H1 (cell line): ENCODE measurements around the gene NEB. TPM values are rescaled to one million over a fixed set of nuclear protein-coding genes. Genes with fewer than 3 reads are reported as not detected.

Experiments used
- CTCF ChIA-PET: fragments of 300-600 bp; sonication (Branson Sonifier 250); formaldehyde crosslinking; loops from one replicate; lab custom pipeline; 2021; ENCODE audit not compliant: partially characterized antibody; lab: Charles Lee
- POLR2A ChIA-PET: fragments of 300-600 bp; sonication (Branson Sonifier 250); formaldehyde crosslinking; loops from one replicate; lab custom pipeline; 2021; ENCODE audit warnings: inconsistent platforms; ENCODE audit not compliant: partially characterized antibody; lab: Charles Lee
- DNase-seq, 2 experiments: peaks; one replicate each; pipeline versions ENCODE4 v3.0.0 to v3.0.0-alpha.2; 2010 to 2022; ENCODE audit warnings: low spot score in 2 of 2, low read depth in 1 of 2, mixed read lengths in 1 of 2
- FAIRE-seq: peaks from 2 replicates; lab custom pipeline; 2011; peaks lifted over from hg19 to GRCh38; lab: Jason Lieb, UNC
- H2AFZ ChIP-seq: 2 replicates; pipeline ENCODE4 v1.8.1; 2012; ENCODE audit warnings: low read length, inconsistent platforms
- H2AK5ac ChIP-seq: 2 replicates; pipeline ENCODE4 v1.6.1; 2013; ENCODE audit warnings: low read depth, low read length
- H2BK120ac ChIP-seq: replicated peaks from 2 replicates; pipeline ENCODE3; 2013; ENCODE audit warnings: low read depth, low read length, inconsistent platforms
- H2BK12ac ChIP-seq: 2 replicates; pipeline ENCODE4 v1.6.1; 2013; ENCODE audit warnings: low read depth, low read length
- H2BK15ac ChIP-seq: 2 replicates; pipeline ENCODE4 v1.6.1; 2013; ENCODE audit warnings: low read length
- H2BK20ac ChIP-seq: 2 replicates; pipeline ENCODE4 v1.6.1; 2013; ENCODE audit warnings: low read length
- H2BK5ac ChIP-seq: 2 replicates; pipeline ENCODE4 v1.6.1; 2013; ENCODE audit warnings: low read depth, low read length
- H3K14ac ChIP-seq: 2 replicates; pipeline ENCODE4 v1.6.1; 2013; ENCODE audit warnings: inconsistent platforms; ENCODE audit not compliant: insufficient read length
- H3K18ac ChIP-seq: 2 replicates; pipeline ENCODE4 v1.6.1; 2013; ENCODE audit warnings: low read length; ENCODE audit errors: extremely low read depth
- H3K23ac ChIP-seq: 2 replicates; pipeline ENCODE4 v1.6.1; 2013; ENCODE audit warnings: inconsistent platforms; ENCODE audit not compliant: insufficient read length
- H3K23me2 ChIP-seq: 2 replicates; pipeline ENCODE4 v1.6.1; 2013; ENCODE audit warnings: low read depth, low read length
- H3K27ac ChIP-seq: 2 replicates; pipeline ENCODE4 v1.6.1; 2011; ENCODE audit warnings: low read depth, low read length, inconsistent platforms
- H3K27me3 ChIP-seq, 4 experiments: replicated peaks in 1 of 4; 1 replicate in 1 of 4; 2 replicates in 3 of 4; pipeline versions ENCODE4 v1.6.1 to v1.8.1; 2011 to 2013; ENCODE audit warnings: low read length in 3 of 4, mild to moderate bottlenecking in 3 of 4, inconsistent platforms in 2 of 4, mixed read lengths in 2 of 4, moderate library complexity in 1 of 4; ENCODE audit not compliant: control insufficient read depth in 3 of 4, insufficient read depth in 3 of 4; ENCODE audit errors: extremely low read depth in 1 of 4
- H3K36me3 ChIP-seq, 4 experiments: 2 replicates each; pipeline versions ENCODE4 v1.6.1 to v1.8.1; 2011 to 2013; ENCODE audit warnings: mild to moderate bottlenecking in 4 of 4, low read length in 3 of 4, moderate library complexity in 2 of 4, control low read depth in 1 of 4, inconsistent platforms in 1 of 4; ENCODE audit not compliant: insufficient read depth in 4 of 4, control insufficient read depth in 2 of 4
- H3K4ac ChIP-seq: replicated peaks from 2 replicates; pipeline ENCODE3; 2013; ENCODE audit warnings: low read length, low read depth, mixed read lengths, inconsistent platforms; ENCODE audit not compliant: insufficient read length
- H3K4me1 ChIP-seq, 4 experiments: replicated peaks in 1 of 4; 1 replicate in 1 of 4; 2 replicates in 3 of 4; pipeline versions ENCODE4 v1.6.1 to v1.8.1; 2011 to 2013; ENCODE audit warnings: low read length in 3 of 4, inconsistent platforms in 2 of 4, mixed read lengths in 1 of 4; ENCODE audit not compliant: insufficient read depth in 4 of 4, control insufficient read depth in 3 of 4
- H3K4me2 ChIP-seq, 2 experiments: 2 replicates each; pipeline versions ENCODE4 v1.6.1 to v1.8.1; 2011 to 2013; ENCODE audit warnings: low read depth in 2 of 2, low read length in 2 of 2, control low read depth in 1 of 2, inconsistent platforms in 1 of 2, mild to moderate bottlenecking in 1 of 2; ENCODE audit not compliant: insufficient read depth in 1 of 2
- H3K4me3 ChIP-seq, 4 experiments: fragments of 200-600, 300-600 bp in 1 of 4; sonication (generic), shearing (Covaris generic), sonication (Bioruptor Twin) in 1 of 4; 2 replicates each; pipeline versions ENCODE4 v1.5.1 to v1.8.1; 2011 to 2016; ENCODE audit warnings: low read length in 4 of 4, low read depth in 3 of 4, control low read depth in 2 of 4, inconsistent platforms in 2 of 4, mild to moderate bottlenecking in 2 of 4, mixed read lengths in 1 of 4, moderate library complexity in 1 of 4; ENCODE audit not compliant: insufficient read depth in 2 of 4; ENCODE audit errors: extremely low read depth in 1 of 4
- H3K56ac ChIP-seq: replicated peaks from 2 replicates; pipeline ENCODE3; 2013; ENCODE audit warnings: low read depth, mild to moderate bottlenecking, mixed read lengths, low read length, inconsistent platforms; ENCODE audit not compliant: insufficient read length
- H3K79me1 ChIP-seq: 2 replicates; pipeline ENCODE4 v1.6.1; 2013; ENCODE audit warnings: low read depth, low read length, control low read depth
- H3K79me2 ChIP-seq, 2 experiments: 2 replicates each; pipeline versions ENCODE4 v1.6.1 to v1.8.1; 2012 to 2013; ENCODE audit warnings: low read length in 2 of 2, mild to moderate bottlenecking in 2 of 2, inconsistent platforms in 1 of 2; ENCODE audit not compliant: insufficient read depth in 2 of 2, control insufficient read depth in 1 of 2
- H3K9ac ChIP-seq, 4 experiments: replicated peaks in 1 of 4; 1 replicate in 1 of 4; 2 replicates in 3 of 4; pipeline versions ENCODE4 v1.6.1 to v1.8.1; 2011 to 2013; ENCODE audit warnings: low read depth in 3 of 4, low read length in 3 of 4, control low read depth in 2 of 4, mild to moderate bottlenecking in 2 of 4, moderate library complexity in 2 of 4, inconsistent platforms in 1 of 4; ENCODE audit errors: extremely low read depth in 1 of 4
- H3K9me3 ChIP-seq, 2 experiments: 2 replicates each; pipeline versions ENCODE4 v1.6.1 to v1.8.1; 2012 to 2013; ENCODE audit warnings: mild to moderate bottlenecking in 2 of 2, moderate library complexity in 2 of 2, control low read depth in 1 of 2, inconsistent platforms in 1 of 2, low read depth in 1 of 2, low read length in 1 of 2, mixed read lengths in 1 of 2; ENCODE audit not compliant: insufficient read depth in 2 of 2
- H4K20me1 ChIP-seq, 2 experiments: replicated peaks in 1 of 2; 2 replicates each; pipeline versions ENCODE3 to v1.8.1; 2011 to 2013; ENCODE audit warnings: inconsistent platforms in 2 of 2, low read length in 2 of 2, mild to moderate bottlenecking in 1 of 2; ENCODE audit not compliant: insufficient read depth in 2 of 2, control insufficient read depth in 1 of 2
- H4K5ac ChIP-seq: 2 replicates; pipeline ENCODE4 v1.6.1; 2013; ENCODE audit warnings: low read length, low read depth, mixed read lengths, inconsistent platforms; ENCODE audit not compliant: insufficient read length
- H4K8ac ChIP-seq: 2 replicates; pipeline ENCODE4 v1.8.0; 2013; ENCODE audit warnings: mild to moderate bottlenecking, moderate library complexity, low read length, inconsistent platforms; ENCODE audit not compliant: insufficient read depth; ENCODE audit errors: extremely low read depth
- H4K91ac ChIP-seq: replicated peaks from 2 replicates; pipeline ENCODE3; 2013; ENCODE audit warnings: low read length, mixed read lengths, inconsistent platforms; ENCODE audit not compliant: insufficient read length
- BACH1 ChIP-seq: IDR thresholded peaks from 2 replicates; pipeline ENCODE4 v1.6.1; 2012; ENCODE audit warnings: low read length, improper control_type of control experiment
- CHD2 ChIP-seq: IDR thresholded peaks from 2 replicates; pipeline ENCODE4 v1.6.1; 2012; ENCODE audit warnings: low read length, improper control_type of control experiment
- GABPA ChIP-seq: IDR thresholded peaks from 2 replicates; pipeline ENCODE4 v1.6.1; 2011; ENCODE audit warnings: mild to moderate bottlenecking, low read length, moderate library complexity, borderline replicate concordance; ENCODE audit not compliant: insufficient read depth
- JUN ChIP-seq: IDR thresholded peaks from 2 replicates; pipeline ENCODE4 v1.6.1; 2011; ENCODE audit warnings: low read depth, mild to moderate bottlenecking, improper control_type of control experiment, low read length
- KDM5A ChIP-seq: fragments of 200-600 bp; IDR thresholded peaks from 2 replicates; pipeline ENCODE4 v1.7.1; 2012; ENCODE audit warnings: mild to moderate bottlenecking, low read length, inconsistent platforms, mixed read lengths
- PHF8 ChIP-seq: fragments of 200-600 bp; sonication (generic); conservative IDR thresholded peaks from 2 replicates; pipeline ENCODE4 v1.7.1; 2012; ENCODE audit warnings: low read depth, mild to moderate bottlenecking, inconsistent platforms, low read length, moderate library complexity
- POLR2AphosphoS5 ChIP-seq: IDR thresholded peaks from 2 replicates; pipeline ENCODE4 v1.6.1; 2011; ENCODE audit warnings: low read depth, low read length
- TEAD4 ChIP-seq: IDR thresholded peaks from 2 replicates; pipeline ENCODE4 v1.6.1; 2012; ENCODE audit warnings: low read depth, low read length, inconsistent platforms, mixed read lengths
- USF2 ChIP-seq: IDR thresholded peaks from 2 replicates; pipeline ENCODE4 v1.6.1; 2011; ENCODE audit warnings: low read length, improper control_type of control experiment
- WGBS, 2 experiments: shearing (Covaris generic) in 1 of 2; methylation state at CpG; one replicate each; pipeline versions ENCODE4 v1.1.6 to v1.1.7; 2013 to 2015; ENCODE audit warnings: low lambda C conversion rate in 2 of 2, mixed read lengths in 2 of 2, inconsistent platforms in 1 of 2, low coverage in 1 of 2, missing lambda C conversion rate in 1 of 2; ENCODE audit not compliant: insufficient replicate concordance in 2 of 2, insufficient coverage in 1 of 2, insufficient read length in 1 of 2; ENCODE audit errors: extremely low coverage in 1 of 2, missing lambda C conversion rate in 1 of 2; 5-methylcytosine and 5-hydroxymethylcytosine counted together
- polyA plus RNA-seq, 7 experiments: library from polyadenylated mRNA; depleted of rRNA in 3 of 7; stranded (reverse) in 5 of 7; unstranded in 2 of 7; fragments of >200 nt in 5 of 7; fragments of 200-250 nt in 2 of 7; gene quantifications; 1 replicate in 5 of 7; 2 replicates in 1 of 7; 4 replicates in 1 of 7; pipeline versions ENCODE4 v1.2.1 to v1.2.3, GENCODE V29; 2011 to 2013; ENCODE audit warnings: missing spikeins in 2 of 7, mixed read lengths in 2 of 7
- total RNA-seq: library from RNA; stranded (reverse); fragmentation: NEBNext Ultra II Directional; extraction: Animal tissue kit (Norgen Biotek cat#: 25700); gene quantifications from 2 replicates; pipeline ENCODE4 v1.2.1, GENCODE V29; 2021

The NEB gene
- total and polyA plus RNA-seq, 2 of the 8 experiments (the other 6 are each of a cell fraction or from before 2014, with no cell fraction given), result 1.4 to 2.5 TPM

GRCh38 chr2:151650456-151650855 is 83.8 kb downstream of the NEB start:
- Histone ChIP-seq H2BK120ac (no peak overlapping the region), H2AK5ac (no peak overlapping the region), H3K18ac (no peak overlapping the region), H4K5ac (no peak overlapping the region), H3K4ac (no peak overlapping the region), H3K27me3 (no peaks in the 10 kb centered on the region), H3K4me3 (no peak overlapping the region), H2BK20ac (no peak overlapping the region), H2AFZ (0 out of 2 replicates have a peak overlapping the region, but pooled peaks have one; percentile 55), H3K4me2 (no peak overlapping the region), H3K23me2 (no peaks in the 10 kb centered on the region), H3K27ac (no peak overlapping the region), H4K91ac (no peak overlapping the region), H3K79me2 (no peaks in the 10 kb centered on the region), H4K20me1 (no peaks in the 10 kb centered on the region), H3K4me1 (no peaks in the 10 kb centered on the region), H3K23ac (no peak overlapping the region), H3K14ac (no peak overlapping the region), H3K79me1 (no peaks in the 10 kb centered on the region), H4K8ac (no peak overlapping the region), H3K36me3 (no peaks in the 10 kb centered on the region), H2BK5ac (no peak overlapping the region), H2BK12ac (no peak overlapping the region), H3K9me3 (0 out of 4 replicates have a peak, but pooled peaks cover 0 to 4% of the 10 kb centered on the region in 2 experiments), H3K56ac (no peak overlapping the region)
- CTCF ChIA-PET, result interaction anchor here (0.7 to 2.6 kb wide), 3 partner anchors 10 to 24 kb away, joined by 3 to 11 read pairs (median 3); no protein-coding TSS in a partner anchor
- 95% methylated on average over 3 of the region's 3 CpGs; no CpG with 5 or more reads in 1 of the 2 experiments for WGBS, 2 experiments
- no peak for DNase-seq
- POLR2A ChIA-PET, result no interaction called here
- FAIRE-seq, result no peak
- TF ChIP-seq GABPA, result no peak
- no peak for TF ChIP-seq CHD2
- no peak for TF ChIP-seq JUN
- TF ChIP-seq POLR2AphosphoS5, result no peak
- TF ChIP-seq TEAD4, result no peak
- TF ChIP-seq PHF8, result no peak
- TF ChIP-seq USF2, result no peak
- no peak for TF ChIP-seq BACH1
- no peak for TF ChIP-seq KDM5A
- TF ChIP-seq, all 59 proteins: peak for 0
- Histone ChIP-seq H3K9ac (no peak overlapping the region), H2BK15ac (no peak overlapping the region)
